Psoas muscle (tissue), 8 donors: ENCODE results near the gene ZNF324. TPM values are rescaled to one million over a fixed set of nuclear protein-coding genes. Genes with fewer than 3 reads are reported as not detected.

Source experiments
- ATAC-seq, 4 donors: fragments of 200-7000 bp; cut with Tn5 transposase; one replicate each; pipeline ENCODE4 v1.9.1; 2020; ENCODE audit warnings: moderate library complexity in 3 of 4, mild to moderate bottlenecking in 2 of 4
- DNase-seq, 2 donors: peaks; one replicate each; pipeline ENCODE4 v3.0.0-alpha.2; 2020
- H3K27ac ChIP-seq: fragments of 200-600 bp; one replicate; pipeline ENCODE4 v1.8.0; 2022
- H3K27me3 ChIP-seq, 3 donors: fragments of 200-600 bp in 1 of 3; one replicate each; pipeline versions ENCODE4 v1.6.1 to v1.8.0; 2013 to 2022; ENCODE audit warnings: low read length in 2 of 3, mild to moderate bottlenecking in 2 of 3, moderate library complexity in 1 of 3; ENCODE audit not compliant: insufficient read depth in 3 of 3
- H3K36me3 ChIP-seq, 2 donors: fragments of 200-600 bp in 1 of 2; one replicate each; pipeline versions ENCODE4 v1.6.1 to v1.8.0; 2013 to 2022; ENCODE audit warnings: low read depth in 1 of 2, mild to moderate bottlenecking in 1 of 2, moderate library complexity in 1 of 2; ENCODE audit not compliant: insufficient read depth in 1 of 2
- H3K4me1 ChIP-seq: fragments of 200-600 bp; one replicate; pipeline ENCODE4 v1.8.0; 2022
- H3K4me3 ChIP-seq: fragments of 200-600 bp; one replicate; pipeline ENCODE4 v1.8.0; 2022; ENCODE audit warnings: mild to moderate bottlenecking
- H3K9me3 ChIP-seq: fragments of 200-600 bp; one replicate; pipeline ENCODE4 v1.8.0; 2022
- WGBS, 3 donors: extraction: QIAGEN DNeasy Blood & Tissue Kit; methylation state at CpG; one replicate each; pipeline versions ENCODE4 v1.1.6 to v1.1.7; 2013; 5-methylcytosine and 5-hydroxymethylcytosine counted together
- intact Hi-C, 2 donors: fragments of 100-400 bp; cut with DNase I; formaldehyde crosslinking; loops; one replicate each; pipeline versions ENCODE4 v1.11.0 to v1.14.2; 2022
- polyA plus RNA-seq, 3 donors: library from polyadenylated mRNA; stranded (reverse); fragments of 200-250 nt; gene quantifications; one replicate each; pipeline ENCODE4 v1.2.3, GENCODE V29; 2013
- total RNA-seq, 4 donors: library from RNA; stranded (reverse); fragmentation: NEBNext Ultra II Directional in 2 of 4; extraction: Animal tissue kit (Norgen Biotek cat#: 25700) in 2 of 4; gene quantifications; one replicate each; pipeline versions ENCODE4 v1.2.1 to v1.2.4, GENCODE V29; 2021 to 2023
- TF ChIP-seq, protein P1 (sequence below): fragments of 200-600 bp; IDR thresholded peaks from one replicate; pipeline ENCODE4 v1.8.0; 2022; ENCODE audit warnings: antibody characterized with exemption
- donor health status: healthy with polysubstance abuse.
- donor health status: DM: no; HTN: no; CAD: no; lungs with moderate emphysema.
- donor health status: Bipolar disorder and iron deficiency.
- donor health status: healthy.
- donor health status: DM: yes; HTN: yes; CAD: no.
- donor health status: DM: no; HTN: no; CAD: no.
- donor health status: DM: no; HTN: no; CAD: no.
- donor health status: DM: yes; HTN: yes; CAD: no.

Gene ZNF324
- total and polyA plus RNA-seq, 7 donors, result 2.1 to 7.2 (median 4.3) TPM

DNA sequence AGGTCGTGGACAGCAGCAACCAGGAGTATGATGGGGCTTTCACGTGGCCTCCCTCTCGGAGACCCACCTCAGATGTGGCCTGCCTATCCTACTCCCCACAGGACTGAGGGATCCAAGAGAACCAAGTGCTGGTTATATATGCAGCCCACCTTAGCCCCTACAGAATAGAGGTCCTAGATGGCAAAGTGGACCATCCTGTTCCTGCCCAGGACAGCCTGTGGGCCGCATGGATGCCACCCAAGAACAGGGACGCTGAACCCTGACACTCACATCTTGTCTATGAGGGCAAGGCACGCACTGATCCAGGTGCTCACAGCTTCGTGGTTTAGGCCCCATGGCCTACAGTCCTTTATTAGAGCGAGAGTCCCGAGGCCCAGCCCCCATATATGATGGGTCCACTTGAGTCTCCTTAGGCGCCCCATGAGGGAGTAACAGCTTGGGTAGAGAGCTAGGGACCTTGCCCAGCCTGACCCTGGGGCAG, 46.4 kb downstream of the ZNF324 start:
- DNase-seq (no peak), ATAC-seq (peak in 2 of 4 donors; percentile 1 to 11)
- Histone ChIP-seq H3K4me3 (no peak overlapping the region), H3K27ac (peak overlapping the region; percentile 71), H3K9me3 (no peaks in the 10 kb centered on the region), H3K27me3 (no peaks in the 10 kb centered on the region), H3K4me1 (peaks cover 20% of the 10 kb centered on the region), H3K36me3 (peaks cover 0 to 20% of the 10 kb centered on the region in 2 donors)
- WGBS, 3 donors, result 79 to 89% (median 84%) methylated on average over 10 of the region's 10 CpGs
- TF ChIP-seq, protein P1, sequence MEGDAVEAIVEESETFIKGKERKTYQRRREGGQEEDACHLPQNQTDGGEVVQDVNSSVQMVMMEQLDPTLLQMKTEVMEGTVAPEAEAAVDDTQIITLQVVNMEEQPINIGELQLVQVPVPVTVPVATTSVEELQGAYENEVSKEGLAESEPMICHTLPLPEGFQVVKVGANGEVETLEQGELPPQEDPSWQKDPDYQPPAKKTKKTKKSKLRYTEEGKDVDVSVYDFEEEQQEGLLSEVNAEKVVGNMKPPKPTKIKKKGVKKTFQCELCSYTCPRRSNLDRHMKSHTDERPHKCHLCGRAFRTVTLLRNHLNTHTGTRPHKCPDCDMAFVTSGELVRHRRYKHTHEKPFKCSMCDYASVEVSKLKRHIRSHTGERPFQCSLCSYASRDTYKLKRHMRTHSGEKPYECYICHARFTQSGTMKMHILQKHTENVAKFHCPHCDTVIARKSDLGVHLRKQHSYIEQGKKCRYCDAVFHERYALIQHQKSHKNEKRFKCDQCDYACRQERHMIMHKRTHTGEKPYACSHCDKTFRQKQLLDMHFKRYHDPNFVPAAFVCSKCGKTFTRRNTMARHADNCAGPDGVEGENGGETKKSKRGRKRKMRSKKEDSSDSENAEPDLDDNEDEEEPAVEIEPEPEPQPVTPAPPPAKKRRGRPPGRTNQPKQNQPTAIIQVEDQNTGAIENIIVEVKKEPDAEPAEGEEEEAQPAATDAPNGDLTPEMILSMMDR, result no peak
- intact Hi-C loops, result no loop called here

DNA sequence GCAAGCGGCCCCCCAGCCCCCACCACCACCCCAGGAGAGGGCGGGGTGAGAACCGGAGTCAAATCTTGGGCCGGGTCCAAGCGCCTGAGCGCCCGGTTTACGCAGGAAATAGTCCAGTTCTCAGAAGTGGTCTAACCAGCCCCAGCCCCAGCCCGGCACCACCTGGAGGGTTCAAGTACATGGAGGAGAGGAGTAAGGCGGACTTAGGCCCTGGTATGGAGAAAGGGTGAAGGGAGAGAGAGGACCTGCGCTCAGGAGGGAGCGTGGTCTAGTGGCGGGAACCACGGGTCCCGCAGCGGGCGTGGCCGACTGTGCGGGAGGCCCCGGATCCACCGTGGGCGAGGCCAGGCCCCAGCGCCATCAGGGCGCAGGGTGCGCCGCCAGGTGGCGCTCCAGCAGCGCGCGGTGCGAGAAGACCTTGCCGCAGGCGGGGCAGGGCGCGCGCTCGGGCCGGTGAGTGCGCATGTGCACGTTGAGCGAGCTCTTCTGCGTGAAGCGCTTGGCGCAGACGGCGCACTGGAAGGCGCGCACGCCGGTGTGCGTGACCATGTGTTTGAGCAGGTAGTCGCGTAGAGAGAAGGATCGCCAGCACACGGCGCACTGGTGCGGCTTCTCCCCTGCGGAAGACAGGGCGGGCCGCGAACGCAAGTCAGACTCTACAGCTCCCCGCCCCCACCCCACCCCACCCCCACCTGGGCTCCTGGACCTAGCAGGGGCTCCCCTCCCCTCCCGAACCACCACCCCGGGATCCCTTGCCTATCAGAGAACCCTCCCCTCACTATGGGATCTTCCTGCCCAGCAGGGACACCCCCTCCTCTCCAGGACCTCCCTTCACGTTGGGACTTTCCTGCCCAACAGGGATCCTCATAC, 47.0 kb downstream of the ZNF324 start:
- Histone ChIP-seq H3K27ac (peak overlapping the region; percentile 71), H3K36me3 (peaks cover 0 to 20% of the 10 kb centered on the region in 2 donors), H3K4me3 (peak overlapping the region; percentile 63), H3K9me3 (no peaks in the 10 kb centered on the region), H3K27me3 (no peaks in the 10 kb centered on the region), H3K4me1 (peaks cover 26% of the 10 kb centered on the region)
- intact Hi-C loops, result no loop called here
- WGBS, 3 donors, result 26 to 31% (median 27%) methylated on average over 52 to 66 of the region's 66 CpGs
- DNase-seq (peak; percentile 92 to 94), ATAC-seq (peak; percentile 91 to 93 (median 92))
- TF ChIP-seq, protein P1, result peak; percentile 89

DNA sequence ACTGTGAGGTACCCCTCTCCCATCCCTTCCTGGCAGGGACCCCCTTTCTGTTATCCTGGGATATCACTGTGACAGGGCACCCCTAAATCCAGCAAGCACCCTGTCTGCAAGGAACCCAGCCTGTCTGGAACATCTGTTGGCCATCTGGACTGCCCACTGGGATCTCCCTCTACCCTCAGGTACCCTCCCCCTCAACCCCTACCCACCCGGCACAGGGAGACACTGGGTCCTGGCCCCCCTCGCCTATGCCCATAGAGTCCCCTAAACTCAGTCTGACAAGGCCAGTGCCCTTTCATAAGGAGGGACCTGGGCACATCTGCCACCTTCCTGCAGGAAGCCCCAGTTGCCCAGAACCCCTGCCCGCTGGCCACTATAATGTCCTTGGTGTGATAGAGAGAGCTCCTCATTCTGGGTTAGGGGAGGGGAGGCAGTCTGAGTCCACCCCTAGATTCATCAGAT, 47.7 kb downstream of the ZNF324 start:
- Histone ChIP-seq H3K36me3 (peaks cover 0 to 20% of the 10 kb centered on the region in 2 donors), H3K4me3 (peak overlapping the region; percentile 63), H3K27me3 (no peaks in the 10 kb centered on the region), H3K9me3 (no peaks in the 10 kb centered on the region), H3K27ac (peak overlapping the region; percentile 71), H3K4me1 (peaks cover 26% of the 10 kb centered on the region)
- intact Hi-C loops, result no loop called here
- DNase-seq (no peak), ATAC-seq (no peak)
- TF ChIP-seq, protein P1, result no peak
- 72 to 80% (median 72%) methylated on average over 3 of the region's 3 CpGs for WGBS, 3 donors

DNA sequence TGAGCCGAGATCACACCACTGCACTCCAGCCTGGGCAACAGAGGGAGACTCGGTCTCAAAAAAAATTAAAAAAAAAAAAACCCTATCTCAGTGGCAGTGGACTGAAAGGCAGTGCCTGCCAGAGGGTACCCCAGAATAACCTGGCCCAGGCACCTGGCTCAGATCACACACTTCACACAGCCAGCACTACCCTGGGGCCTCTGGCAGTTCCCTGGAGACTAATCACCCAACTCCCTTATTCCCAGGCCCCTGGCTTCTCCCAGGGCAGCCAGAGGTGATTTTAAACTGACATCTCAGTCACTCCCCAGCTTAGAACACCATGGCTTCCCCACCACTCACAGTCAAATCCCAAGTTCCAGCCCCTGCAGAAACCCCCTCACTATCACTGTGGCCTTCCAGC, 48.4 kb downstream of the ZNF324 start:
- no peak for ATAC-seq
- intact Hi-C loops, result no loop called here
- no peaks in the 10 kb centered on the region for H3K27me3 ChIP-seq
- TF ChIP-seq, protein P1, result no peak
- DNase-seq, result no peak
- H3K9me3 ChIP-seq, result no peaks in the 10 kb centered on the region
- no peak overlapping the region for H3K4me3 ChIP-seq
- H3K4me1 ChIP-seq, result peaks cover 27% of the 10 kb centered on the region
- no peak overlapping the region for H3K27ac ChIP-seq
- peaks cover 0 to 20% of the 10 kb centered on the region in 2 donors for H3K36me3 ChIP-seq
- WGBS, 3 donors, result 90 to 94% (median 92%) methylated on average over 2 of the region's 2 CpGs
